HEK293T (cell line): ENCODE data around the gene GPBP1.

ENCODE experiments used
- ARNT ChIP-seq: fragments of 450-650 bp; IDR thresholded peaks from 2 replicates; pipeline ENCODE4 v1.6.1; 2017; ENCODE audit warnings: mild to moderate bottlenecking
- ELF4 ChIP-seq: fragments of 450-650 bp; IDR thresholded peaks from 2 replicates; pipeline ENCODE4 v1.6.1; 2017; ENCODE audit warnings: antibody characterized with exemption
- FOXA1 ChIP-seq: fragments of 450-650 bp; IDR thresholded peaks from 2 replicates; pipeline ENCODE4 v1.6.1; 2016; ENCODE audit warnings: mild to moderate bottlenecking
- FOXK2 ChIP-seq: fragments of 450-650 bp; IDR thresholded peaks from 2 replicates; pipeline ENCODE4 v1.6.1; 2016; ENCODE audit warnings: mild to moderate bottlenecking
- HDGF ChIP-seq: fragments of 450-650 bp; IDR thresholded peaks from 2 replicates; pipeline ENCODE4 v1.6.1; 2017; ENCODE audit warnings: antibody characterized with exemption, borderline replicate concordance
- NFRKB ChIP-seq: fragments of 450-650 bp; IDR thresholded peaks from 2 replicates; pipeline ENCODE4 v1.6.1; 2016; ENCODE audit warnings: mild to moderate bottlenecking, moderate library complexity
- SUZ12 ChIP-seq: fragments of 450-650 bp; IDR thresholded peaks from 2 replicates; pipeline ENCODE4 v1.6.1; 2016; ENCODE audit warnings: mild to moderate bottlenecking

DNA sequence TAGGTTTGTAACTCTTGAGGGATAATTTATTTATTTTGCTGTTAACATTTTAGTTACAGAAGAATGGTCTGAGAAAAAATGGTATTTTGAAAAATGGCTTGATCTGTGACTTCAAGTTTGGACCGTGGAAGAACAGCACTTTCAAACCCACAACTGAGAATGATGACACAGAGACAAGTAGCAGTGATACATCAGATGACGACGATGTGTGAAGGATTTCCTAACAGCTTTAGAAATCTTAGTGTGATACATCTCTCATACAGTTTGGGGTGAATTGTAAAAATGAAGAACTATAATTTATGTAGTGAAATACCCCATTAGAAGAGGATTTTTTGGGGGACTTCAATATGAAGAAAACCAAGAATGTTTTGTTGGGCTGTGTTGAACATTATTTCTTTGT is 88.7 kb downstream of the GPBP1 start:
- TF ChIP-seq SUZ12 (no peak), ARNT (no peak), FOXK2 (no peak), NFRKB (no peak), HDGF (no peak), FOXA1 (no peak), ELF4 (no peak)
